ENCODE data around the gene STK16.

STK16 gene

DNA sequence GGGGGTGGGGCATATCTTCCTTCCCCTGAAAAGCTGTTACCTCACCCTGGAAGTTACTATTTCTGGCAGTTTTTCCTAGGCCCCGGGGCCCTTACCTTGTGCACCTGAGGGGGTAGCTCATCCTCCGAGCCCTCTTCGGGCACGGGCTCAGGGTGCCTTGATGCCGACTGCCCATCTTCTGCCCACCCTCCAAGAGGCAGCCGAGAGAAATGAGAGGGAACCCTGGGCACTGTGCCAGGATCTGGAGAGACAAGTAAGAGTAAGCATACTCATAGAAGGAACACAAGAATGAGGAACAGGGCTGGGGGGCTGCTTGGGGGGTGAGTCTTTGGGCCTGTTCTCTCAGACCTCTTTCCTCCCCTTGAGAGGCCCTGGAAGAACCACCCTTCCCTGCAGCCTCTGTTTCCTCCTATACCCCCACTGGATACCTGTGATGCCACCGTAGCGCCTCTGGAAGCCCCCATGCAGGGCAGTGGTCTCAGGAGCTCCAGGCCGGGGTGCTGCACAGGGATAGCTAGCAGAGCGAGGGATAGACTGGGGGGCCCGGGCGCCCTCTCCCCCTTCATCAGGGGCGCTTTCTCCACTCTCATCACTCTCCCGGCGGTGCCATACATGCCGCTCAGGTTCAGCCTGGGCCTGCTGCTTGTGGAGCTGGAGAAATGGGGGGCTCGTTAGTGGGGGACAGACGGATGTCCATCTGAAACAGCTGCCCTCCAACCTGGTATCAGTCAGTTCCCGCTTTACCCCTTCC is 24.5 kb upstream of the STK16 start:
- no peak for DNase-seq (ENCODE audit: low read depth)
- H3K4me3 ChIP-seq (replicated peaks; ENCODE audit: low read depth, low read length) = no peak overlapping the region
- TF ChIP-seq, protein P1, sequence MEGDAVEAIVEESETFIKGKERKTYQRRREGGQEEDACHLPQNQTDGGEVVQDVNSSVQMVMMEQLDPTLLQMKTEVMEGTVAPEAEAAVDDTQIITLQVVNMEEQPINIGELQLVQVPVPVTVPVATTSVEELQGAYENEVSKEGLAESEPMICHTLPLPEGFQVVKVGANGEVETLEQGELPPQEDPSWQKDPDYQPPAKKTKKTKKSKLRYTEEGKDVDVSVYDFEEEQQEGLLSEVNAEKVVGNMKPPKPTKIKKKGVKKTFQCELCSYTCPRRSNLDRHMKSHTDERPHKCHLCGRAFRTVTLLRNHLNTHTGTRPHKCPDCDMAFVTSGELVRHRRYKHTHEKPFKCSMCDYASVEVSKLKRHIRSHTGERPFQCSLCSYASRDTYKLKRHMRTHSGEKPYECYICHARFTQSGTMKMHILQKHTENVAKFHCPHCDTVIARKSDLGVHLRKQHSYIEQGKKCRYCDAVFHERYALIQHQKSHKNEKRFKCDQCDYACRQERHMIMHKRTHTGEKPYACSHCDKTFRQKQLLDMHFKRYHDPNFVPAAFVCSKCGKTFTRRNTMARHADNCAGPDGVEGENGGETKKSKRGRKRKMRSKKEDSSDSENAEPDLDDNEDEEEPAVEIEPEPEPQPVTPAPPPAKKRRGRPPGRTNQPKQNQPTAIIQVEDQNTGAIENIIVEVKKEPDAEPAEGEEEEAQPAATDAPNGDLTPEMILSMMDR (IDR thresholded peaks at IDR 0.05; ENCODE audit: low read length, missing control alignments) = no peak

DNA sequence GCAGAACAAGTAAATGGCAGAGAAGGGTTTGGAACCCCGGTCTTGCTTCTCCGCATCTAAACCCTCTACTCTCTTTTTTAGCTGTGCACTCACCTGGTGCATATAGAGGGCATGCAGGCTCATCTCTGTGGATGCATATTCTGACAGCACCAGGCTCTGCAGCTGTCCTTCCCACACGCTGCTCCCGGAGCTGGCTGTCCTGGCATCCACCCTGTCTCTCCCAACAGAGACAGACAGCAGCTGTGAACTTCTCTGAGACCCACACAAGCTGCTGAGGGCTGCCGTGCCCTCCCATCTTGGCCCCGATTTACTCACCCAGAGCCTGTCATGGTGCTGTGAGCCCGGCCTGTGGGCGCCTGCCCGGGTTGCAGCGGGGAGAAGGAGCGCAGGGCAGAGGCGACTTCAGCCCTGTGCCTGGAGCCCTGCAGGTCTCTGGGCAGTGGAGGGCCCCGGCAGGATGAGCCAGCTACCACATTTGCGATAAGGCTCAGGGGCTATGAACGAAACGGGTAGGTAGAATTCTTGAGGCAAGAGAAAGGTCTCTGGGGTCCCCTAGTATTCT is 23.2 kb upstream of the STK16 start:
- no peak overlapping the region for H3K4me3 ChIP-seq (replicated peaks; ENCODE audit: low read depth, low read length)
- no peak for DNase-seq (ENCODE audit: low read depth)
- TF ChIP-seq, protein P1 (IDR thresholded peaks at IDR 0.05; ENCODE audit: low read length, missing control alignments) = no peak

DNA sequence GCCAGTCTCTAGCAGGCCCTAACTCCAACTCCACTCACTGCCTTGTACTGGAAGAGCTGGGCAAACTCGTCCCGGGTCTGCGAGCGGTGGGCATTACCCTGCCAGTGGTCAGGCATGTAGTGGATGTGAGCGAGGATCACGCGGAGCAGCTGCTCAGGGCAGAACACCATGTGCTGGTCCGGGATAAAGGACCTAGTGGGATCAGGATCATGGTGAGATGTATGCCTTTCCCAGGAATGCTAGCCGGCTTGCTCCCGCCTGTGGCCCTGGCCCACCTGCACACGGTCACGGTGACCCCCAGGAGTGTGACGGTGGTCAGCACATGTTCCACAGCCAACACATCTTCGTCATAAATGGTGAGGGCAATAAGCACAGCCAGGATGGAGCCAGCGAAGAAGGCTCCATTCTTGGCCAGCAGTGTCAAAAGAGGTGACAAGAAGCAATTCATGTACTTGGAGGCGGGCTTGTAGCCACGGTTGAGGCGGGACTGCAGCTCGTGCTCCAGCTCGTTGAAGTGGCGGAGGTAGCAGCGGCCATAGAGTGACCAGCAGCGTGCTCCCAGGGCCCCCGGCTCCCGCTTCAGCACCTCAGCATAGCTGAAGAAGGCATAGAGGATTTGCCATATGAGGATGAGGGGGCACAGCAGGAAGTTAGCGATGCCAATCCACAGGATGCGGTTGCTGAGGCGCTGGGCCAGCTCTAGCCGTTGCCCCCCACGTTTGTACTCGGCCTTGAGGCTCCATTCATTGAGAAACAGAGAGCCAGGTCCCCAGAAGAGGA is 21.3 kb upstream of the STK16 start:
- TF ChIP-seq, protein P1 (IDR thresholded peaks at IDR 0.05; ENCODE audit: low read length, missing control alignments) = no peak
- no peak for DNase-seq (ENCODE audit: low read depth)
- H3K4me3 ChIP-seq (replicated peaks; ENCODE audit: low read depth, low read length) = no peak overlapping the region

DNA sequence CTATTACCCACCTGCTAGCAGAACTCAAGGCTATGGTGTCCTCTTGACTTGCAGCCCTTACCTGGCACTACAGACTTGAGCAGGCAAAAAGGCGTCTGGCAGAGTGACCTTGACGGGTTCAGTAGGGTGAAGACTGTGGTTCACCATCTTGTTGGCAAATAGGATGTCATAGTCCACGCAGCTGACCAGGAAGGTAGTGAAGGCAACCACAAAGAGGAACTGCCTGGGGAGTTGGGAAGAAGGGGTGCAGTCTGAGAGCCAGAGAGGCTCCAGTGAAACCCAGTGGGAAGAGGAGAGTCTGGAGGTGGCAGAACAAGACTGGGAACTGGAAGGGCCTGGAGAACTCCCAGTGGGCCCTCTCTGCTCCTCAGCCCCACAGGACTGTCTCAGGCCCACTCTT is 19.9 kb upstream of the STK16 start:
- TF ChIP-seq, protein P1 (IDR thresholded peaks at IDR 0.05; ENCODE audit: low read length, missing control alignments) = no peak
- no peak overlapping the region for H3K4me3 ChIP-seq (replicated peaks; ENCODE audit: low read depth, low read length)
- no peak for DNase-seq (ENCODE audit: low read depth)

DNA sequence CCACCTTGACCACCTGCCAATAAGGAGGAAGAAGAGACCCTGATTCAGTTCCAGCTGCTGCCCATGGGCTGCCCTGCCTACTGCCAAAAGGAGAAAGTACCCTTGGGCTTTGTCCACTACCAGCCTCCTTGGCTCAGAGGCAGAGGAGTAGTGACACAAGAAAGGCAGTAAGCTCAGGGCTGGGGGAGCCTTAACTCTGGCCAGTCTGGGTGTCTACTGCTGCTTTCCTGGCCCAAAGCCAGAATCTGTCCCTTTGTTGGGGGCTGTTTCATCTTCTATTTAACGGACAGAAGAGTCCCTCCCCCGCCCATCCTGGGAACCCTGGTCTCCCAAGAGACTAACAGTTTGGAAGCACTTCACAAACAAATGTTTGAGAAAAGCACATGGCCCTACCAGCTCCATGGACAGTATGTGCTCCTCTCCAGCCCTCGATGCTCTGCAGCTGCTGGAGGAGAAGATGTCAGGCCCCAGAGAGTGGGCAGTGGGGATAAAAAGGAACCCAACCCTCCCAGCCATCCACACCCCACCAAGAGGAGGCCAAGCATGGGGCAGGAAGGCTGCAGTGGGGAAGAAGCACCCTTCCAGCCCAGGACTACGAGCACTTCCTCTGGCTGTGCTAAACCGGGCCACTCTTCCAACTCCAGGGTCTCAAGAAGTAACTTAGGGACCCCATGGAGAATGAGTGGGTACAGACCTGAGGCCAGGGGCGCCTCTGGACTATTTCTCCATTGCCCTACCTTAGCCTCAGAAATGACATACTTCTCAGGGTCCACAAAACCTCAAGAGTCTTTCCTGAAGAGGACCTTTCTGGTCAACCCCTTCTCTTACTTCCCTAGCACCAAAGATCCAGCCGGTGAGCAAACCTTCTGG is 17.0 kb upstream of the STK16 start:
- H3K4me3 ChIP-seq (replicated peaks; ENCODE audit: low read depth, low read length) = peak overlapping the region; percentile 79
- TF ChIP-seq, protein P1 (IDR thresholded peaks at IDR 0.05; ENCODE audit: low read length, missing control alignments) = no peak
- DNase-seq (ENCODE audit: low read depth) = no peak

DNA sequence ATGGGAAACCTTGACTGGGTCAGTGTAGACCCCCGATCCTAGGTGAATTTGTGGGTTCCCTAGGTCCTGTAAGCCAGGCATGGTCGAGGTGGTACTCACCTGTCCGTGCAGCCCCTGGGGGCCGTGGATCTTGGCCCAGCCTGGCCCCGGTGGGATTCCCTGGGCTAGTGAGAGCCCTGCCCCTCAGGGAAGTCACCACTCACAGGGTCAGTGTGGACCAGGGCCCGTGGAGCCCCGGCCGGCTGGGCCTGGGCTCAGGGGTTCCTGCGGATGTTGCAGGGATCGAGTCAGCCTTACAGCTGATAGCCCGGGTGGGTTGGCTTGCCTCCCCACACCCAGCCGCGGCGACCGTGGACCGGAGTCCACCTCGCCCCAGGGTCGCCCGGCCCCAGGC is 16.4 kb upstream of the STK16 start:
- DNase-seq (ENCODE audit: low read depth) = no peak
- peak overlapping the region; percentile 79 for H3K4me3 ChIP-seq (replicated peaks; ENCODE audit: low read depth, low read length)
- TF ChIP-seq, protein P1 (IDR thresholded peaks at IDR 0.05; ENCODE audit: low read length, missing control alignments) = no peak

Data from fibroblast of pulmonary artery (primary cell).